Choroid plexus epithelial cell (primary cell): ENCODE data around the gene SHH.

ENCODE experiments used
- DNase-seq: peaks from one replicate; pipeline ENCODE4 v3.0.0-alpha.2; 2010; ENCODE audit warnings: low read depth
- H3K4me3 ChIP-seq: 2 replicates; pipeline ENCODE4 v1.5.1; 2011; ENCODE audit warnings: low read depth, mild to moderate bottlenecking, control low read depth, low read length, moderate library complexity
- CTCF ChIP-seq: conservative IDR thresholded peaks from 2 replicates; pipeline ENCODE4 v1.5.1; 2011; ENCODE audit warnings: low read depth, mild to moderate bottlenecking, control low read depth, inconsistent platforms, low read length, moderate library complexity

The SHH gene

GRCh38 chr7:155847821-155848435, 35.7 kb upstream of the SHH start:
- H3K4me3 ChIP-seq, result no peak overlapping the region
- no peak for TF ChIP-seq CTCF
- no peak for DNase-seq

GRCh38 chr7:155846936-155847335, 34.7 kb upstream of the SHH start:
- no peak overlapping the region for H3K4me3 ChIP-seq
- TF ChIP-seq CTCF, result no peak
- no peak for DNase-seq

GRCh38 chr7:155846156-155846555, 33.9 kb upstream of the SHH start:
- TF ChIP-seq CTCF, result no peak
- no peak overlapping the region for H3K4me3 ChIP-seq
- no peak for DNase-seq

GRCh38 chr7:155845226-155845625, 33.0 kb upstream of the SHH start:
- DNase-seq, result no peak
- TF ChIP-seq CTCF, result no peak
- H3K4me3 ChIP-seq, result no peak overlapping the region

GRCh38 chr7:155844526-155844925, 32.3 kb upstream of the SHH start:
- TF ChIP-seq CTCF, result no peak
- DNase-seq, result no peak
- H3K4me3 ChIP-seq, result no peak overlapping the region

- peak; percentile 7 for TF ChIP-seq CTCF
- no peak overlapping the region for H3K4me3 ChIP-seq
- peak; percentile 18 for DNase-seq
Measured at GRCh38 chr7:155844019-155844453, 31.8 kb upstream of the SHH start.

GRCh38 chr7:155843426-155844018, 31.3 kb upstream of the SHH start:
- TF ChIP-seq CTCF, result no peak
- no peak overlapping the region for H3K4me3 ChIP-seq

More at GRCh38 chr7:155843426-155844018, 31.3 kb upstream of the SHH start:
- DNase-seq, result no peak
